Keratinocyte (primary cell): Measurements from ENCODE around the gene LDLRAP1. TPM values are rescaled to one million over a fixed set of nuclear protein-coding genes. Genes with fewer than 3 reads are reported as not detected.

ENCODE experiments used
- DNase-seq: peaks from one replicate; pipeline ENCODE4 v3.0.0-alpha.2; 2011; ENCODE audit warnings: low read depth, missing footprints, low spot score
- FAIRE-seq: peaks from 2 replicates; lab custom pipeline; 2011; peaks lifted over from hg19 to GRCh38; lab: Jason Lieb, UNC
- H2AFZ ChIP-seq: 2 replicates; pipeline ENCODE4 v1.6.0; 2012; ENCODE audit warnings: low read length, control low read depth, inconsistent platforms; ENCODE audit not compliant: control insufficient read depth
- H3K27ac ChIP-seq: 2 replicates; pipeline ENCODE4 v1.5.1; 2011; ENCODE audit warnings: low read length; ENCODE audit not compliant: control insufficient read depth, insufficient read depth
- H3K27me3 ChIP-seq: 3 replicates; pipeline ENCODE4 v1.6.0; 2011; ENCODE audit warnings: low read length; ENCODE audit not compliant: control insufficient read depth, insufficient read depth; ENCODE audit errors: extremely low read depth
- H3K36me3 ChIP-seq, 2 experiments: 2 replicates in 1 of 2; 3 replicates in 1 of 2; pipeline ENCODE4 v1.5.1; 2011; ENCODE audit warnings: low read length in 2 of 2, mild to moderate bottlenecking in 1 of 2; ENCODE audit not compliant: control insufficient read depth in 2 of 2, insufficient read depth in 2 of 2; ENCODE audit errors: extremely low read depth in 1 of 2
- H3K4me1 ChIP-seq: 3 replicates; pipeline ENCODE4 v1.5.1; 2011; ENCODE audit warnings: low read length; ENCODE audit not compliant: control insufficient read depth, insufficient read depth; ENCODE audit errors: extremely low read depth
- H3K4me2 ChIP-seq: 3 replicates; pipeline ENCODE4 v1.6.0; 2011; ENCODE audit warnings: low read depth, low read length; ENCODE audit not compliant: control insufficient read depth, insufficient read depth; ENCODE audit errors: extremely low read depth
- H3K4me3 ChIP-seq, 3 experiments: fragments of 200-600 bp in 1 of 3; sonication (generic) in 1 of 3; 2 replicates in 2 of 3; 3 replicates in 1 of 3; pipeline ENCODE4 v1.5.1; 2011 to 2016; ENCODE audit warnings: low read length in 3 of 3, mild to moderate bottlenecking in 3 of 3, control low read depth in 2 of 3, inconsistent platforms in 1 of 3, low read depth in 1 of 3, mixed read lengths in 1 of 3, mixed run types in 1 of 3, moderate library complexity in 1 of 3; ENCODE audit not compliant: control insufficient read depth in 2 of 3, insufficient read depth in 2 of 3; ENCODE audit errors: extremely low read depth in 1 of 3
- H3K79me2 ChIP-seq: 2 replicates; pipeline ENCODE4 v1.6.0; 2012; ENCODE audit warnings: low read length; ENCODE audit not compliant: control insufficient read depth, insufficient read depth
- H3K9ac ChIP-seq: 3 replicates; pipeline ENCODE4 v1.6.0; 2011; ENCODE audit warnings: low read length; ENCODE audit not compliant: control insufficient read depth, insufficient read depth; ENCODE audit errors: extremely low read depth
- H3K9me1 ChIP-seq: 3 replicates; pipeline ENCODE4 v1.6.0; 2011; ENCODE audit warnings: low read length; ENCODE audit not compliant: control insufficient read depth, insufficient read depth; ENCODE audit errors: extremely low read depth
- H3K9me3 ChIP-seq: 2 replicates; pipeline ENCODE4 v1.5.1; 2012; ENCODE audit warnings: low read depth, low read length; ENCODE audit not compliant: control insufficient read depth
- H4K20me1 ChIP-seq: 3 replicates; pipeline ENCODE4 v1.6.0; 2011; ENCODE audit warnings: low read length; ENCODE audit not compliant: control insufficient read depth, insufficient read depth; ENCODE audit errors: extremely low read depth
- CTCF ChIP-seq, 3 experiments: IDR thresholded peaks in 1 of 3; conservative IDR thresholded peaks in 1 of 3; optimal IDR thresholded peaks in 1 of 3; 2 replicates in 2 of 3; 3 replicates in 1 of 3; pipeline versions ENCODE3 to v1.5.1; 2011; ENCODE audit warnings: low read length in 3 of 3, mild to moderate bottlenecking in 3 of 3, moderate library complexity in 2 of 3, control low read depth in 1 of 3, inconsistent platforms in 1 of 3; ENCODE audit not compliant: insufficient read depth in 2 of 3; ENCODE audit errors: extremely low read depth in 1 of 3
- EZH2 ChIP-seq: IDR thresholded peaks from one replicate; pipeline ENCODE4 v1.6.1; 2012; ENCODE audit warnings: inconsistent platforms, mild to moderate bottlenecking, low read length, moderate library complexity
- dilution Hi-C: fragments of 300-500 bp; cut with MboI; formaldehyde crosslinking; loops from one replicate; pipeline ENCODE4 v1.7.0; 2020; ENCODE audit warnings: low sequenced_read_pairs; ENCODE audit not compliant: extremely low pct_ligation_motif_present
- polyA plus RNA-seq, 5 experiments: library from polyadenylated mRNA; depleted of rRNA in 3 of 5; stranded (reverse) in 3 of 5; stranded (forward) in 1 of 5; unstranded in 1 of 5; fragments of >200 nt; gene quantifications; 1 replicate in 1 of 5; 2 replicates in 3 of 5; 3 replicates in 1 of 5; pipeline versions ENCODE4 v1.2.1 to v1.2.3, GENCODE V29; 2011 to 2012; ENCODE audit warnings: missing spikeins in 2 of 5, low read depth in 1 of 5, low replicate concordance in 1 of 5

Gene LDLRAP1
- polyA plus RNA-seq, 1 donor (not counting 4 experiments of a cell fraction or from before 2014, with no cell fraction given) = 22.3 TPM

GRCh38 chr1:25513666-25514065 lies 29.7 kb upstream of the LDLRAP1 start:
- H3K27ac ChIP-seq = no peak overlapping the region
- no peaks in the 10 kb centered on the region for H4K20me1 ChIP-seq
- H3K27me3 ChIP-seq = no peaks in the 10 kb centered on the region
- no peaks in the 10 kb centered on the region for H3K36me3 ChIP-seq
- no peaks in the 10 kb centered on the region for H3K4me1 ChIP-seq
- DNase-seq (no peak), FAIRE-seq (no peak)
- H3K9ac ChIP-seq = no peak overlapping the region
- H3K9me1 ChIP-seq = no peaks in the 10 kb centered on the region
- dilution Hi-C loops = no loop called here
- H3K4me2 ChIP-seq = no peak overlapping the region
- H3K4me3 ChIP-seq = no peak overlapping the region
- H3K79me2 ChIP-seq = no peaks in the 10 kb centered on the region
- H2AFZ ChIP-seq = no peak overlapping the region
- H3K9me3 ChIP-seq = no peaks in the 10 kb centered on the region
- TF ChIP-seq EZH2 (no peak), CTCF (optimal IDR thresholded peaks at IDR 0.05 in 1 of 3, IDR thresholded peaks at IDR 0.05 in 1 of 3, conservative IDR thresholded peaks at IDR 0.05 in 1 of 3; ENCODE audit: extremely low read depth in 1 of 3, insufficient read depth in 2 of 3, low read length in 3 of 3) (no peak)

- no peak overlapping the region for H3K27ac ChIP-seq
- H3K27me3 ChIP-seq = no peaks in the 10 kb centered on the region
- no peak for FAIRE-seq
- H3K4me2 ChIP-seq = no peak overlapping the region
- no peaks in the 10 kb centered on the region for H4K20me1 ChIP-seq
- H3K4me3 ChIP-seq = no peak overlapping the region
- dilution Hi-C loops = no loop called here
- TF ChIP-seq EZH2 (no peak), CTCF (optimal IDR thresholded peaks at IDR 0.05 in 1 of 3, IDR thresholded peaks at IDR 0.05 in 1 of 3, conservative IDR thresholded peaks at IDR 0.05 in 1 of 3; ENCODE audit: extremely low read depth in 1 of 3, insufficient read depth in 2 of 3, low read length in 3 of 3) (no peak)
- H3K9me1 ChIP-seq = no peaks in the 10 kb centered on the region
- H2AFZ ChIP-seq = no peak overlapping the region
- no peaks in the 10 kb centered on the region for H3K79me2 ChIP-seq
- no peak overlapping the region for H3K9ac ChIP-seq
- H3K36me3 ChIP-seq = no peaks in the 10 kb centered on the region
- no peaks in the 10 kb centered on the region for H3K9me3 ChIP-seq
- DNase-seq = no peak
- H3K4me1 ChIP-seq = no peaks in the 10 kb centered on the region
Measured at GRCh38 chr1:25515033-25515432, 28.4 kb upstream of the LDLRAP1 start.
